ENCODE data around the gene ERC1. TPM values are rescaled to one million over a fixed set of nuclear protein-coding genes. Genes with fewer than 3 reads are reported as not detected.

The ERC1 gene
- total and polyA plus RNA-seq, 2 of the 4 experiments (the other 2 are of a cell fraction), result 11.6 to 25.6 TPM

DNA sequence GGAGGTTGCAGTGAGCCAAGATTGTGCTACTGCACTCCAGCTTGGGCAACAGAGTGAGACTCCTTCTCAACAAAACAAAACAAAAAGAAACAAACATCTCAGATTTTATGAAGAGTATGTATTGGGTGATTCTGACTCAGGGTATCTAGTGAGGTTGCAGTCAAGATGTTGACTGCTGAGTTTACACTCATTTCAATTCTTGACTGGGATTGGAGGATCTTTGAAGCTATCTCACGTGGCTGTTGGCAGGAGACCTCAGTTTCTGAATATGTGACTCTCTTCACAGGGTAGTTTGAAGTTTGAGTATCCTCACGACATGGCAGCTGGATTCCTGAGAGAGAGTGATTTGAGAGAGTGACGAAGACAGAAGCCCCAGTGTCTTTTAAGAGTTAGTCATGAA, 29.4 kb downstream of the ERC1 start:
- Histone ChIP-seq H3K9me1 (ENCODE audit: insufficient read depth, low read length) (peaks cover 6% of the 10 kb centered on the region; the same call in 1 of the 2 replicates), H3K4me3 (ENCODE audit: insufficient read depth, low read depth, low read length) (no peak overlapping the region), H2BK15ac (ENCODE audit: low read depth, low read length) (no peak overlapping the region), H4K20me1 (ENCODE audit: insufficient read depth, low read length) (peaks cover 12% of the 10 kb centered on the region; the same call in 1 of the 2 replicates), H2BK120ac (ENCODE audit: low read depth, low read length) (no peak overlapping the region), H2BK20ac (ENCODE audit: low read depth, low read length) (no peak overlapping the region), H3K14ac (replicated peaks; ENCODE audit: low read depth, low read length) (no peak overlapping the region), H2AK5ac (ENCODE audit: low read depth, low read length) (no peak overlapping the region), H3K27ac (ENCODE audit: insufficient read depth, low read length) (no peak overlapping the region), H4K91ac (ENCODE audit: insufficient read depth, low read depth, low read length) (no peak overlapping the region), H3K27me3 (ENCODE audit: control insufficient read depth, insufficient read depth, low read length) (no peaks in the 10 kb centered on the region), H3K79me1 (ENCODE audit: low read depth in 1 of 2, low read length in 2 of 2) (peaks cover 16 to 64% of the 10 kb centered on the region in 2 experiments), H2AK9ac (replicated peaks; ENCODE audit: low read depth, low read length, poor library complexity) (no peak overlapping the region), H3K4me2 (ENCODE audit: low read depth, low read length) (no peak overlapping the region), H4K8ac (ENCODE audit: low read depth in 2 of 2, low read length in 2 of 2) (no peak overlapping the region), H3K9ac (ENCODE audit: low read depth, low read length) (no peak overlapping the region), H3K4ac (ENCODE audit: low read depth, low read length) (no peak overlapping the region), H3K18ac (ENCODE audit: low read depth, low read length) (no peak overlapping the region), H3K23ac (ENCODE audit: low read depth, low read length) (no peak overlapping the region), H3K4me1 (ENCODE audit: control insufficient read depth, insufficient read depth, low read length) (no peaks in the 10 kb centered on the region), H3K9me3 (ENCODE audit: control insufficient read depth, insufficient read depth, low read length) (no peaks in the 10 kb centered on the region), H3K56ac (ENCODE audit: extremely low read depth, insufficient read depth, low read length) (no peak overlapping the region), H2AFZ (replicated peaks; ENCODE audit: low read length, poor library complexity) (no peak overlapping the region), H3K36me3 (ENCODE audit: control insufficient read depth, insufficient read depth, low read length) (peaks cover 5% of the 10 kb centered on the region; the same call in 1 of the 2 replicates), H2BK5ac (ENCODE audit: low read depth, low read length, poor library complexity, severe bottlenecking) (no peak overlapping the region), H4K5ac (ENCODE audit: low read depth, low read length) (no peak overlapping the region)
- DNase-seq (no peak), ATAC-seq (ENCODE audit: low read depth) (no peak)
- POLR2A ChIA-PET (ENCODE audit: unreplicated experiment), result no interaction called here
- intact Hi-C loops (cut with micrococcal nuclease), result no loop called here
- dilution Hi-C loops (cut with HindIII; ENCODE audit: low sequenced_read_pairs, unreplicated experiment), result no loop called here
- no TSS peak for BruUV-seq (replicated peaks)
- TF ChIP-seq MAZ (IDR thresholded peaks at IDR 0.05; ENCODE audit: borderline replicate concordance, low read depth, low read length) (no peak), SMC3 (IDR thresholded peaks at IDR 0.05; ENCODE audit: low read depth, low read length) (no peak), CHD1 (IDR thresholded peaks at IDR 0.05; ENCODE audit: low read depth, low read length) (no peak), CEBPB (IDR thresholded peaks at IDR 0.05; ENCODE audit: low read depth, low read length) (no peak), RCOR1 (IDR thresholded peaks at IDR 0.05; ENCODE audit: insufficient replicate concordance, low read length) (no peak), NFE2L2 (IDR thresholded peaks at IDR 0.05; ENCODE audit: low read depth, low read length) (no peak), FOS (IDR thresholded peaks at IDR 0.05; ENCODE audit: low read depth, low read length) (no peak), RFX5 (IDR thresholded peaks at IDR 0.05; ENCODE audit: low read depth, low read length) (no peak), BHLHE40 (IDR thresholded peaks at IDR 0.05; ENCODE audit: low read depth, low read length) (no peak), POLR2A (IDR thresholded peaks at IDR 0.05; ENCODE audit: low read depth, low read length) (no peak), RAD21 (IDR thresholded peaks at IDR 0.05; ENCODE audit: low read length) (no peak), MXI1 (IDR thresholded peaks at IDR 0.05; ENCODE audit: borderline replicate concordance, low read depth, low read length) (no peak), ELK1 (IDR thresholded peaks at IDR 0.05; ENCODE audit: borderline replicate concordance, low read depth, low read length) (no peak), MAFK (IDR thresholded peaks at IDR 0.05; ENCODE audit: low read depth, low read length) (no peak)
- TF ChIP-seq, protein P1, sequence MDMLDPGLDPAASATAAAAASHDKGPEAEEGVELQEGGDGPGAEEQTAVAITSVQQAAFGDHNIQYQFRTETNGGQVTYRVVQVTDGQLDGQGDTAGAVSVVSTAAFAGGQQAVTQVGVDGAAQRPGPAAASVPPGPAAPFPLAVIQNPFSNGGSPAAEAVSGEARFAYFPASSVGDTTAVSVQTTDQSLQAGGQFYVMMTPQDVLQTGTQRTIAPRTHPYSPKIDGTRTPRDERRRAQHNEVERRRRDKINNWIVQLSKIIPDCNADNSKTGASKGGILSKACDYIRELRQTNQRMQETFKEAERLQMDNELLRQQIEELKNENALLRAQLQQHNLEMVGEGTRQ (IDR thresholded peaks at IDR 0.05; ENCODE audit: low read depth, low read length), result no peak
- TF ChIP-seq, protein P2, sequence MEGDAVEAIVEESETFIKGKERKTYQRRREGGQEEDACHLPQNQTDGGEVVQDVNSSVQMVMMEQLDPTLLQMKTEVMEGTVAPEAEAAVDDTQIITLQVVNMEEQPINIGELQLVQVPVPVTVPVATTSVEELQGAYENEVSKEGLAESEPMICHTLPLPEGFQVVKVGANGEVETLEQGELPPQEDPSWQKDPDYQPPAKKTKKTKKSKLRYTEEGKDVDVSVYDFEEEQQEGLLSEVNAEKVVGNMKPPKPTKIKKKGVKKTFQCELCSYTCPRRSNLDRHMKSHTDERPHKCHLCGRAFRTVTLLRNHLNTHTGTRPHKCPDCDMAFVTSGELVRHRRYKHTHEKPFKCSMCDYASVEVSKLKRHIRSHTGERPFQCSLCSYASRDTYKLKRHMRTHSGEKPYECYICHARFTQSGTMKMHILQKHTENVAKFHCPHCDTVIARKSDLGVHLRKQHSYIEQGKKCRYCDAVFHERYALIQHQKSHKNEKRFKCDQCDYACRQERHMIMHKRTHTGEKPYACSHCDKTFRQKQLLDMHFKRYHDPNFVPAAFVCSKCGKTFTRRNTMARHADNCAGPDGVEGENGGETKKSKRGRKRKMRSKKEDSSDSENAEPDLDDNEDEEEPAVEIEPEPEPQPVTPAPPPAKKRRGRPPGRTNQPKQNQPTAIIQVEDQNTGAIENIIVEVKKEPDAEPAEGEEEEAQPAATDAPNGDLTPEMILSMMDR (conservative IDR thresholded peaks at IDR 0.05; ENCODE audit: low read depth, low read length), result no peak
- CTCF ChIA-PET, result no interaction called here
- in situ Hi-C loops (cut with MboI; ENCODE audit: low sequenced_read_pairs), result no loop called here
- no CpG with 5 or more reads among the region's 3 CpGs for WGBS, 2 experiments (ENCODE audit: extremely low coverage in 2 of 2, insufficient read length in 1 of 2)
